ENCODE data around the gene CHMP4B. TPM values are rescaled to one million over a fixed set of nuclear protein-coding genes. Genes with fewer than 3 reads are reported as not detected.

Gene CHMP4B
- polyA plus RNA-seq, 1 of the 3 experiments (the other 2 are of a cell fraction) = 123 TPM

DNA sequence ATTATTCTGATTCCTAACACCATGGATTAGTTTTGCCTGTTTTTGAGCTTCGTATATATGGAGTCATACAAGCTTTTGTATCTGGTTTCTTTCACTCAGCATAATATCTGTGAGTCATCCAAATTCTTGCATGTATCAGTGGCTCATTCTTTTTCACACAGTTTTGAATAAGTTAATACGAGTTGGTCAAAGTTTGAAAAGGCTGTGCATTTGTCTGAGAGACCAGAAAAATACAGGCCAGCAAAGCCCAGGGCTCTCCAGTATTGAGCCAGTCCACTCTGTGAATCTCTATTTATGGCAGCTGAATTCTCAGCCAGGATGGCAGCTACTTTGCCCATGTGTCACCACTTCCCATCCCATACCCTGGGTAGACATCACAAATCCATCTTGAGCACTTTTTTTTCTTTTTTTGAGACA lies 7.2 kb upstream of the CHMP4B start (continued):
- TF ChIP-seq POLR2AphosphoS5 (IDR thresholded peaks at IDR 0.05; ENCODE audit: low read depth, low read length) (peak; percentile 52; the same call in 1 of the 2 replicates), FOXJ3 (CRISPR knock-in tag; IDR thresholded peaks at IDR 0.05) (no peak), ELF1 (IDR thresholded peaks at IDR 0.05) (no peak), NRF1 (IDR thresholded peaks at IDR 0.05; ENCODE audit: low read depth, low read length) (no peak), TAF1 (IDR thresholded peaks at IDR 0.05; ENCODE audit: borderline replicate concordance, low read depth, low read length) (no peak), CHD2 (IDR thresholded peaks at IDR 0.05; ENCODE audit: low read length, partially characterized antibody) (no peak), FOSL2 (IDR thresholded peaks at IDR 0.05; ENCODE audit: borderline replicate concordance, low read depth) (peak; percentile 89)
- TF ChIP-seq, protein P1, sequence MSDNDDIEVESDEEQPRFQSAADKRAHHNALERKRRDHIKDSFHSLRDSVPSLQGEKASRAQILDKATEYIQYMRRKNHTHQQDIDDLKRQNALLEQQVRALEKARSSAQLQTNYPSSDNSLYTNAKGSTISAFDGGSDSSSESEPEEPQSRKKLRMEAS (IDR thresholded peaks at IDR 0.05; ENCODE audit: low read depth) = peak; percentile 27; the same call in 1 of the 2 replicates
- TF ChIP-seq, protein P2, sequence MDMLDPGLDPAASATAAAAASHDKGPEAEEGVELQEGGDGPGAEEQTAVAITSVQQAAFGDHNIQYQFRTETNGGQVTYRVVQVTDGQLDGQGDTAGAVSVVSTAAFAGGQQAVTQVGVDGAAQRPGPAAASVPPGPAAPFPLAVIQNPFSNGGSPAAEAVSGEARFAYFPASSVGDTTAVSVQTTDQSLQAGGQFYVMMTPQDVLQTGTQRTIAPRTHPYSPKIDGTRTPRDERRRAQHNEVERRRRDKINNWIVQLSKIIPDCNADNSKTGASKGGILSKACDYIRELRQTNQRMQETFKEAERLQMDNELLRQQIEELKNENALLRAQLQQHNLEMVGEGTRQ (IDR thresholded peaks at IDR 0.05; ENCODE audit: borderline replicate concordance, low read depth, low read length) = no peak

DNA sequence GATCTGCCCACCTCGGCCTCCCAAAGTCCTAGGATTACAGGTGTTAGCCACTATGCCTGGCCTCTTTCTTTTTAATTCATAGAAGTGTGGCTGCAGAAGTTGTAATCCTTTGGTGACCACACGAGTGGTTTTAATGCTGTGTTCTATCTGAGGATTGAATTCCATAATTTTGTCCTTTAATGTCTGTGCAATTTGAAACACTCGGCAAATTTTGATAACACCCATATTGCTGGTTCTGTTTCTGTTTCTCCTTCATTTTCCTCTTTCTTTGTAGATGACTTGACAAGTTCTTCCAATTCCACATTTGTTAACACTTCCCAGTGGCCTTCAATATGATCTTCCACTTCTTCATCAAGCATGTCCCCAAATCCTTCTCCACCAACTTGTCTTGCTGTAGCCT lies 2.8 kb upstream of the CHMP4B start:
- DNase-seq = no peak
- H3K9me2 ChIP-seq = no peaks in the 10 kb centered on the region
- POLR2A ChIA-PET = no interaction called here
- H3K27me3 ChIP-seq (ENCODE audit: insufficient read depth) = no peaks in the 10 kb centered on the region
- H3K9ac ChIP-seq = no peak overlapping the region
- H2AFZ ChIP-seq (ENCODE audit: low read depth) = no peak overlapping the region
- CTCF ChIA-PET = no interaction called here
- 89% methylated on average over 3 of the region's 3 CpGs for WGBS (ENCODE audit: low lambda C conversion rate)
- peaks cover 10% of the 10 kb centered on the region for H4K20me1 ChIP-seq (ENCODE audit: insufficient read depth)
- H3K79me2 ChIP-seq (ENCODE audit: insufficient read depth) = peaks cover 21% of the 10 kb centered on the region
- peaks cover 35% of the 10 kb centered on the region for H3F3A ChIP-seq (replicated peaks; ENCODE audit: insufficient read depth)
- no peaks in the 10 kb centered on the region for H3K36me3 ChIP-seq (replicated peaks in 1 of 2; ENCODE audit: control insufficient read depth in 1 of 2, insufficient read depth in 2 of 2, low read length in 1 of 2)
- no peak overlapping the region for H3K4me3 ChIP-seq (ENCODE audit: low read depth in 2 of 2, low read length in 1 of 2)
- H3K9me3 ChIP-seq = no peaks in the 10 kb centered on the region
- no peak overlapping the region for H3K4me2 ChIP-seq
- peaks cover 11 to 13% of the 10 kb centered on the region in 2 experiments; a peak in 2 of 4 replicates for H3K4me1 ChIP-seq (ENCODE audit: control insufficient read depth in 1 of 2, insufficient read depth in 2 of 2, low read depth in 1 of 2, low read length in 1 of 2)
- H3K27ac ChIP-seq (ENCODE audit: low read depth in 2 of 2, low read length in 1 of 2) = no peak overlapping the region
- TF ChIP-seq, protein P3, sequence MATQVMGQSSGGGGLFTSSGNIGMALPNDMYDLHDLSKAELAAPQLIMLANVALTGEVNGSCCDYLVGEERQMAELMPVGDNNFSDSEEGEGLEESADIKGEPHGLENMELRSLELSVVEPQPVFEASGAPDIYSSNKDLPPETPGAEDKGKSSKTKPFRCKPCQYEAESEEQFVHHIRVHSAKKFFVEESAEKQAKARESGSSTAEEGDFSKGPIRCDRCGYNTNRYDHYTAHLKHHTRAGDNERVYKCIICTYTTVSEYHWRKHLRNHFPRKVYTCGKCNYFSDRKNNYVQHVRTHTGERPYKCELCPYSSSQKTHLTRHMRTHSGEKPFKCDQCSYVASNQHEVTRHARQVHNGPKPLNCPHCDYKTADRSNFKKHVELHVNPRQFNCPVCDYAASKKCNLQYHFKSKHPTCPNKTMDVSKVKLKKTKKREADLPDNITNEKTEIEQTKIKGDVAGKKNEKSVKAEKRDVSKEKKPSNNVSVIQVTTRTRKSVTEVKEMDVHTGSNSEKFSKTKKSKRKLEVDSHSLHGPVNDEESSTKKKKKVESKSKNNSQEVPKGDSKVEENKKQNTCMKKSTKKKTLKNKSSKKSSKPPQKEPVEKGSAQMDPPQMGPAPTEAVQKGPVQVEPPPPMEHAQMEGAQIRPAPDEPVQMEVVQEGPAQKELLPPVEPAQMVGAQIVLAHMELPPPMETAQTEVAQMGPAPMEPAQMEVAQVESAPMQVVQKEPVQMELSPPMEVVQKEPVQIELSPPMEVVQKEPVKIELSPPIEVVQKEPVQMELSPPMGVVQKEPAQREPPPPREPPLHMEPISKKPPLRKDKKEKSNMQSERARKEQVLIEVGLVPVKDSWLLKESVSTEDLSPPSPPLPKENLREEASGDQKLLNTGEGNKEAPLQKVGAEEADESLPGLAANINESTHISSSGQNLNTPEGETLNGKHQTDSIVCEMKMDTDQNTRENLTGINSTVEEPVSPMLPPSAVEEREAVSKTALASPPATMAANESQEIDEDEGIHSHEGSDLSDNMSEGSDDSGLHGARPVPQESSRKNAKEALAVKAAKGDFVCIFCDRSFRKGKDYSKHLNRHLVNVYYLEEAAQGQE (IDR thresholded peaks at IDR 0.05; ENCODE audit: low read depth, low read length) = no peak
- TF ChIP-seq, protein P2 (IDR thresholded peaks at IDR 0.05; ENCODE audit: borderline replicate concordance, low read depth, low read length) = no peak
- TF ChIP-seq RXRA (IDR thresholded peaks at IDR 0.05; ENCODE audit: borderline replicate concordance, low read depth) (no peak), CHD2 (IDR thresholded peaks at IDR 0.05; ENCODE audit: low read length, partially characterized antibody) (no peak), TEAD4 (IDR thresholded peaks at IDR 0.05; ENCODE audit: borderline replicate concordance, insufficient read depth) (no peak), SIN3A (IDR thresholded peaks at IDR 0.05; ENCODE audit: borderline replicate concordance, low read depth, low read length) (no peak), NRF1 (IDR thresholded peaks at IDR 0.05; ENCODE audit: low read depth, low read length) (no peak), RCOR1 (IDR thresholded peaks at IDR 0.05; ENCODE audit: low read length) (no peak), EZH2phosphoT487 (IDR thresholded peaks at IDR 0.05; ENCODE audit: borderline replicate concordance, low read depth) (no peak), GATA2 (CRISPR knock-in tag; IDR thresholded peaks at IDR 0.05) (no peak), TCF12 (IDR thresholded peaks at IDR 0.05) (no peak), YY1 (IDR thresholded peaks at IDR 0.05; ENCODE audit: low read depth) (no peak), SMC3 (IDR thresholded peaks at IDR 0.05; ENCODE audit: low read depth, low read length) (no peak), RFX5 (IDR thresholded peaks at IDR 0.05; ENCODE audit: low read length) (no peak)
- TF ChIP-seq, protein P4, sequence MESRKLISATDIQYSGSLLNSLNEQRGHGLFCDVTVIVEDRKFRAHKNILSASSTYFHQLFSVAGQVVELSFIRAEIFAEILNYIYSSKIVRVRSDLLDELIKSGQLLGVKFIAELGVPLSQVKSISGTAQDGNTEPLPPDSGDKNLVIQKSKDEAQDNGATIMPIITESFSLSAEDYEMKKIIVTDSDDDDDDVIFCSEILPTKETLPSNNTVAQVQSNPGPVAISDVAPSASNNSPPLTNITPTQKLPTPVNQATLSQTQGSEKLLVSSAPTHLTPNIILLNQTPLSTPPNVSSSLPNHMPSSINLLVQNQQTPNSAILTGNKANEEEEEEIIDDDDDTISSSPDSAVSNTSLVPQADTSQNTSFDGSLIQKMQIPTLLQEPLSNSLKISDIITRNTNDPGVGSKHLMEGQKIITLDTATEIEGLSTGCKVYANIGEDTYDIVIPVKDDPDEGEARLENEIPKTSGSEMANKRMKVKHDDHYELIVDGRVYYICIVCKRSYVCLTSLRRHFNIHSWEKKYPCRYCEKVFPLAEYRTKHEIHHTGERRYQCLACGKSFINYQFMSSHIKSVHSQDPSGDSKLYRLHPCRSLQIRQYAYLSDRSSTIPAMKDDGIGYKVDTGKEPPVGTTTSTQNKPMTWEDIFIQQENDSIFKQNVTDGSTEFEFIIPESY (IDR thresholded peaks at IDR 0.05; ENCODE audit: borderline replicate concordance, low read depth) = no peak
- TF ChIP-seq, protein P5, sequence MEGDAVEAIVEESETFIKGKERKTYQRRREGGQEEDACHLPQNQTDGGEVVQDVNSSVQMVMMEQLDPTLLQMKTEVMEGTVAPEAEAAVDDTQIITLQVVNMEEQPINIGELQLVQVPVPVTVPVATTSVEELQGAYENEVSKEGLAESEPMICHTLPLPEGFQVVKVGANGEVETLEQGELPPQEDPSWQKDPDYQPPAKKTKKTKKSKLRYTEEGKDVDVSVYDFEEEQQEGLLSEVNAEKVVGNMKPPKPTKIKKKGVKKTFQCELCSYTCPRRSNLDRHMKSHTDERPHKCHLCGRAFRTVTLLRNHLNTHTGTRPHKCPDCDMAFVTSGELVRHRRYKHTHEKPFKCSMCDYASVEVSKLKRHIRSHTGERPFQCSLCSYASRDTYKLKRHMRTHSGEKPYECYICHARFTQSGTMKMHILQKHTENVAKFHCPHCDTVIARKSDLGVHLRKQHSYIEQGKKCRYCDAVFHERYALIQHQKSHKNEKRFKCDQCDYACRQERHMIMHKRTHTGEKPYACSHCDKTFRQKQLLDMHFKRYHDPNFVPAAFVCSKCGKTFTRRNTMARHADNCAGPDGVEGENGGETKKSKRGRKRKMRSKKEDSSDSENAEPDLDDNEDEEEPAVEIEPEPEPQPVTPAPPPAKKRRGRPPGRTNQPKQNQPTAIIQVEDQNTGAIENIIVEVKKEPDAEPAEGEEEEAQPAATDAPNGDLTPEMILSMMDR (IDR thresholded peaks at IDR 0.05) = no peak

Data from SK-N-SH (cell line).